HG03108 (cell line): Measurements from ENCODE around the gene ANGPTL5.
"Not testable (repeated sequence)": the region's sequence is repeated elsewhere in the genome, so short reads cannot be mapped to it uniquely, and the experiment has no call there.

Source experiments
- ATAC-seq: cut with Tn5 transposase; IDR thresholded peaks from one replicate; pipeline ENCODE4 v1.9.1; 2021; ENCODE audit warnings: moderate library complexity; ENCODE audit not compliant: unreplicated experiment

ANGPTL5 gene

GRCh38 chr11:101916422-101916821 is at the start of gene ANGPTL5:
ANGPTL5 (minus strand) TSS chr11:101916522; CDS start chr11:101907909, 8,613 bp downstream.
- no peak for ATAC-seq

GRCh38 chr11:101964200-101964599 is 47.9 kb upstream of the ANGPTL5 start:
- not testable (repeated sequence) for ATAC-seq

GRCh38 chr11:101960231-101960630 is 43.9 kb upstream of the ANGPTL5 start:
- ATAC-seq, result no peak

GRCh38 chr11:101955701-101956100 is 39.4 kb upstream of the ANGPTL5 start:
- no peak for ATAC-seq

GRCh38 chr11:101955278-101955677 is 39.0 kb upstream of the ANGPTL5 start:
- ATAC-seq, result no peak

- no peak for ATAC-seq
Measured at GRCh38 chr11:101949680-101950220, 33.4 kb upstream of the ANGPTL5 start.

- no peak for ATAC-seq
Measured at GRCh38 chr11:101945448-101945847, 29.1 kb upstream of the ANGPTL5 start.

- no peak for ATAC-seq
Measured at GRCh38 chr11:101944923-101945322, 28.6 kb upstream of the ANGPTL5 start.

GRCh38 chr11:101940901-101941520 is 24.7 kb upstream of the ANGPTL5 start:
- no peak for ATAC-seq

GRCh38 chr11:101931692-101932091 is 15.4 kb upstream of the ANGPTL5 start:
- no peak for ATAC-seq

GRCh38 chr11:101929294-101929915 is 13.1 kb upstream of the ANGPTL5 start:
- no peak for ATAC-seq

- ATAC-seq, result no peak
Measured at GRCh38 chr11:101923554-101923953, 7.2 kb upstream of the ANGPTL5 start.

GRCh38 chr11:101920992-101921391 is 4.7 kb upstream of the ANGPTL5 start:
- ATAC-seq, result no peak

GRCh38 chr11:101917226-101917625 is 904 bp upstream of the ANGPTL5 start:
- no peak for ATAC-seq

- ATAC-seq, result peak; percentile 27
Measured at GRCh38 chr11:101915791-101916291, 481 bp downstream of the ANGPTL5 start.

GRCh38 chr11:101914738-101915426 is 1.4 kb downstream of the ANGPTL5 start, which contains the start of gene CEP126:
CEP126 (plus strand) TSS chr11:101915010; CDS start chr11:101915285, 275 bp downstream.
- ATAC-seq, result peak; percentile 100

- no peak for ATAC-seq
Measured at GRCh38 chr11:101914341-101914737, 2.0 kb downstream of the ANGPTL5 start.

GRCh38 chr11:101913656-101914055 is 2.7 kb downstream of the ANGPTL5 start:
- no peak for ATAC-seq

GRCh38 chr11:101912823-101913284 is 3.5 kb downstream of the ANGPTL5 start:
- no peak for ATAC-seq

GRCh38 chr11:101909087-101909486 is 7.2 kb downstream of the ANGPTL5 start:
- no peak for ATAC-seq

- ATAC-seq, result no peak
Measured at GRCh38 chr11:101907815-101908214, 8.5 kb downstream of the ANGPTL5 start.
